Keratinocyte (primary cell): ENCODE data around the gene PIGL. TPM values are rescaled to one million over a fixed set of nuclear protein-coding genes. Genes with fewer than 3 reads are reported as not detected.

Experiments used
- DNase-seq: peaks from one replicate; pipeline ENCODE4 v3.0.0-alpha.2; 2011; ENCODE audit warnings: low read depth, missing footprints, low spot score
- FAIRE-seq: peaks from 2 replicates; lab custom pipeline; 2011; peaks lifted over from hg19 to GRCh38; lab: Jason Lieb, UNC
- H2AFZ ChIP-seq: 2 replicates; pipeline ENCODE4 v1.6.0; 2012; ENCODE audit warnings: low read length, control low read depth, inconsistent platforms; ENCODE audit not compliant: control insufficient read depth
- H3K27ac ChIP-seq: 2 replicates; pipeline ENCODE4 v1.5.1; 2011; ENCODE audit warnings: low read length; ENCODE audit not compliant: control insufficient read depth, insufficient read depth
- H3K27me3 ChIP-seq: 3 replicates; pipeline ENCODE4 v1.6.0; 2011; ENCODE audit warnings: low read length; ENCODE audit not compliant: control insufficient read depth, insufficient read depth; ENCODE audit errors: extremely low read depth
- H3K36me3 ChIP-seq, 2 experiments: 2 replicates in 1 of 2; 3 replicates in 1 of 2; pipeline ENCODE4 v1.5.1; 2011; ENCODE audit warnings: low read length in 2 of 2, mild to moderate bottlenecking in 1 of 2; ENCODE audit not compliant: control insufficient read depth in 2 of 2, insufficient read depth in 2 of 2; ENCODE audit errors: extremely low read depth in 1 of 2
- H3K4me1 ChIP-seq: 3 replicates; pipeline ENCODE4 v1.5.1; 2011; ENCODE audit warnings: low read length; ENCODE audit not compliant: control insufficient read depth, insufficient read depth; ENCODE audit errors: extremely low read depth
- H3K4me2 ChIP-seq: 3 replicates; pipeline ENCODE4 v1.6.0; 2011; ENCODE audit warnings: low read depth, low read length; ENCODE audit not compliant: control insufficient read depth, insufficient read depth; ENCODE audit errors: extremely low read depth
- H3K4me3 ChIP-seq, 3 experiments: fragments of 200-600 bp in 1 of 3; sonication (generic) in 1 of 3; 2 replicates in 2 of 3; 3 replicates in 1 of 3; pipeline ENCODE4 v1.5.1; 2011 to 2016; ENCODE audit warnings: low read length in 3 of 3, mild to moderate bottlenecking in 3 of 3, control low read depth in 2 of 3, inconsistent platforms in 1 of 3, low read depth in 1 of 3, mixed read lengths in 1 of 3, mixed run types in 1 of 3, moderate library complexity in 1 of 3; ENCODE audit not compliant: control insufficient read depth in 2 of 3, insufficient read depth in 2 of 3; ENCODE audit errors: extremely low read depth in 1 of 3
- H3K79me2 ChIP-seq: 2 replicates; pipeline ENCODE4 v1.6.0; 2012; ENCODE audit warnings: low read length; ENCODE audit not compliant: control insufficient read depth, insufficient read depth
- H3K9ac ChIP-seq: 3 replicates; pipeline ENCODE4 v1.6.0; 2011; ENCODE audit warnings: low read length; ENCODE audit not compliant: control insufficient read depth, insufficient read depth; ENCODE audit errors: extremely low read depth
- H3K9me1 ChIP-seq: 3 replicates; pipeline ENCODE4 v1.6.0; 2011; ENCODE audit warnings: low read length; ENCODE audit not compliant: control insufficient read depth, insufficient read depth; ENCODE audit errors: extremely low read depth
- H3K9me3 ChIP-seq: 2 replicates; pipeline ENCODE4 v1.5.1; 2012; ENCODE audit warnings: low read depth, low read length; ENCODE audit not compliant: control insufficient read depth
- H4K20me1 ChIP-seq: 3 replicates; pipeline ENCODE4 v1.6.0; 2011; ENCODE audit warnings: low read length; ENCODE audit not compliant: control insufficient read depth, insufficient read depth; ENCODE audit errors: extremely low read depth
- CTCF ChIP-seq, 3 experiments: IDR thresholded peaks in 1 of 3; conservative IDR thresholded peaks in 1 of 3; optimal IDR thresholded peaks in 1 of 3; 2 replicates in 2 of 3; 3 replicates in 1 of 3; pipeline versions ENCODE3 to v1.5.1; 2011; ENCODE audit warnings: low read length in 3 of 3, mild to moderate bottlenecking in 3 of 3, moderate library complexity in 2 of 3, control low read depth in 1 of 3, inconsistent platforms in 1 of 3; ENCODE audit not compliant: insufficient read depth in 2 of 3; ENCODE audit errors: extremely low read depth in 1 of 3
- EZH2 ChIP-seq: IDR thresholded peaks from one replicate; pipeline ENCODE4 v1.6.1; 2012; ENCODE audit warnings: inconsistent platforms, mild to moderate bottlenecking, low read length, moderate library complexity
- dilution Hi-C: fragments of 300-500 bp; cut with MboI; formaldehyde crosslinking; loops from one replicate; pipeline ENCODE4 v1.7.0; 2020; ENCODE audit warnings: low sequenced_read_pairs; ENCODE audit not compliant: extremely low pct_ligation_motif_present
- polyA plus RNA-seq, 5 experiments: library from polyadenylated mRNA; depleted of rRNA in 3 of 5; stranded (reverse) in 3 of 5; stranded (forward) in 1 of 5; unstranded in 1 of 5; fragments of >200 nt; gene quantifications; 1 replicate in 1 of 5; 2 replicates in 3 of 5; 3 replicates in 1 of 5; pipeline versions ENCODE4 v1.2.1 to v1.2.3, GENCODE V29; 2011 to 2012; ENCODE audit warnings: missing spikeins in 2 of 5, low read depth in 1 of 5, low replicate concordance in 1 of 5

The PIGL gene
- polyA plus RNA-seq, 1 donor (not counting 4 experiments of a cell fraction or from before 2014, with no cell fraction given), result 21.5 TPM

GRCh38 chr17:16282522-16282921 lies 65.5 kb downstream of the PIGL start:
- no peak for TF ChIP-seq EZH2
- TF ChIP-seq CTCF (optimal IDR thresholded peaks at IDR 0.05 in 1 of 3, IDR thresholded peaks at IDR 0.05 in 1 of 3, conservative IDR thresholded peaks at IDR 0.05 in 1 of 3; ENCODE audit: extremely low read depth in 1 of 3, insufficient read depth in 2 of 3, low read length in 3 of 3), result no peak
- peaks cover 32% of the 10 kb centered on the region for H3K4me1 ChIP-seq
- H3K4me2 ChIP-seq, result no peak overlapping the region
- no peak overlapping the region for H3K9ac ChIP-seq
- DNase-seq, result no peak
- no peak overlapping the region for H3K4me3 ChIP-seq
- dilution Hi-C loops, result no loop called here
- no peaks in the 10 kb centered on the region for H4K20me1 ChIP-seq
- no peaks in the 10 kb centered on the region for H3K79me2 ChIP-seq
- no peaks in the 10 kb centered on the region for H3K36me3 ChIP-seq
- FAIRE-seq, result peak; percentile 63
- no peak overlapping the region for H2AFZ ChIP-seq
- no peak overlapping the region for H3K27ac ChIP-seq
- H3K9me3 ChIP-seq, result no peaks in the 10 kb centered on the region
- H3K27me3 ChIP-seq, result no peaks in the 10 kb centered on the region
- no peaks in the 10 kb centered on the region for H3K9me1 ChIP-seq

DNA sequence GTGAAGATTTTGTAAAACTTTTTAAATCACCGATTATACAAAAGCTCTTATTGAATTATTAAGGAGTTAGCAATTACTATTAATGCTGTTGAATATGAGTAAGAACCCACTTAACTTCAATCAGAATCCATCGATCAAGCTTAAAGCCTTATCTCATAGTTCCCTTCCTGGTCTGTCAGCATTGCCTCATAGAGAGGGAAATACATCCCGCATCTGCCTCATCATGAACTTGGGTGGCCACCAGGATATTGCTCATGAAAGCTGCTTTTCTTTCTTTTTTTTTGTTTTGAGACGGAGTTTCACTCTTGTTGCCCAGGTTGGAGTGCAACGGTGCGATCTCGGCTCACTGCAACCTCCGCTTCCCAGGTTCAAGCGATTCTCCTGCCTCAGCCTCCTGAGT lies 66.7 kb downstream of the PIGL start:
- Histone ChIP-seq H3K27ac (no peak overlapping the region), H3K9me3 (no peaks in the 10 kb centered on the region), H4K20me1 (no peaks in the 10 kb centered on the region), H3K9ac (no peak overlapping the region), H3K4me3 (no peak overlapping the region), H3K4me2 (no peak overlapping the region), H3K4me1 (peaks cover 32% of the 10 kb centered on the region), H3K9me1 (no peaks in the 10 kb centered on the region), H3K36me3 (no peaks in the 10 kb centered on the region), H2AFZ (no peak overlapping the region), H3K79me2 (no peaks in the 10 kb centered on the region), H3K27me3 (no peaks in the 10 kb centered on the region)
- DNase-seq, result no peak
- no peak for TF ChIP-seq CTCF (optimal IDR thresholded peaks at IDR 0.05 in 1 of 3, IDR thresholded peaks at IDR 0.05 in 1 of 3, conservative IDR thresholded peaks at IDR 0.05 in 1 of 3; ENCODE audit: extremely low read depth in 1 of 3, insufficient read depth in 2 of 3, low read length in 3 of 3)
- no peak for TF ChIP-seq EZH2
- dilution Hi-C loops, result no loop called here
- FAIRE-seq, result no peak
